GM12878 (cell line): ENCODE results near the gene DNAJB8. TPM values are rescaled to one million over a fixed set of nuclear protein-coding genes. Genes with fewer than 3 reads are reported as not detected.

ENCODE experiments used
- ATAC-seq: fragments of 200-7000 bp; cut with Tn5 transposase; 3 replicates; pipeline ENCODE4 v1.9.1; 2020; ENCODE audit warnings: mild to moderate bottlenecking, moderate library complexity
- BruUV-seq: library from RNA; stranded (reverse); fragments of 400-500 nt; replicated peaks from 2 replicates; lab custom pipeline; 2021; lab: Mats Ljungman, UMichigan
- CTCF ChIA-PET: fragments of 300-600 bp; sonication (Branson Sonifier 250); formaldehyde crosslinking; extraction: SDS; loops from one replicate; lab custom pipeline; 2021; ENCODE audit warnings: inconsistent platforms; lab: Yijun Ruan, JAX
- POLR2A ChIA-PET: fragments of 350-600 bp; formaldehyde crosslinking; extraction: SDS; loops from one replicate; lab custom pipeline; 2021; ENCODE audit warnings: inconsistent platforms; lab: Charles Lee
- RAD21 ChIA-PET: fragments of 300-600 bp; sonication (Branson Sonifier 250); formaldehyde crosslinking; loops from one replicate; lab custom pipeline; 2023; ENCODE audit warnings: antibody characterized with exemption; ENCODE audit not compliant: unreplicated experiment; lab: Charles Lee
- SMC1A ChIA-PET: fragments of 300-600 bp; sonication (Branson Sonifier 250); formaldehyde crosslinking; loops from one replicate; lab custom pipeline; 2023; ENCODE audit not compliant: unreplicated experiment, uncharacterized antibody; lab: Charles Lee
- DNase-seq: peaks from one replicate; pipeline ENCODE4 v3.0.0-alpha.2; 2011; ENCODE audit warnings: low read depth, low spot score
- FAIRE-seq: peaks from 3 replicates; lab custom pipeline; 2011; peaks lifted over from hg19 to GRCh38; lab: Jason Lieb, UNC
- H2AFZ ChIP-seq: 2 replicates; pipeline ENCODE4 v1.6.0; 2011; ENCODE audit warnings: low read depth, low read length, control low read depth; ENCODE audit not compliant: control insufficient read depth
- H3K27ac ChIP-seq: 2 replicates; pipeline ENCODE4 v1.5.1; 2011; ENCODE audit warnings: control low read depth; ENCODE audit not compliant: control insufficient read depth, insufficient read depth
- H3K27me3 ChIP-seq, 2 experiments: replicated peaks in 1 of 2; 2 replicates each; pipeline versions ENCODE4 v1.6.0 to v1.6.1; 2011; ENCODE audit warnings: low read length in 1 of 2; ENCODE audit not compliant: control insufficient read depth in 2 of 2, insufficient read depth in 2 of 2
- H3K36me3 ChIP-seq, 2 experiments: 2 replicates each; pipeline ENCODE4 v1.5.1; 2011; ENCODE audit warnings: low read length in 1 of 2; ENCODE audit not compliant: control insufficient read depth in 2 of 2, insufficient read depth in 2 of 2
- H3K4me1 ChIP-seq: 2 replicates; pipeline ENCODE4 v1.6.1; 2011; ENCODE audit warnings: mild to moderate bottlenecking, low read length, moderate library complexity, mixed read lengths; ENCODE audit not compliant: control insufficient read depth, insufficient read depth
- H3K4me2 ChIP-seq: 2 replicates; pipeline ENCODE4 v1.6.0; 2011; ENCODE audit warnings: control low read depth; ENCODE audit not compliant: control insufficient read depth, insufficient read depth
- H3K4me3 ChIP-seq: fragments of 200-600 bp; sonication (generic); 2 replicates; pipeline ENCODE4 v1.5.1; 2016
- H3K79me2 ChIP-seq: 2 replicates; pipeline ENCODE4 v1.6.0; 2011; ENCODE audit warnings: low read length; ENCODE audit not compliant: control insufficient read depth, insufficient read depth
- H3K9ac ChIP-seq: 2 replicates; pipeline ENCODE4 v1.8.0; 2011; ENCODE audit warnings: low read length, control low read depth, mixed read lengths; ENCODE audit not compliant: control insufficient read depth, insufficient read depth
- H3K9me3 ChIP-seq: replicated peaks from 3 replicates; pipeline ENCODE4 v1.5.1; 2011; ENCODE audit warnings: mild to moderate bottlenecking, low read length; ENCODE audit not compliant: control insufficient read depth, insufficient read depth
- H4K20me1 ChIP-seq: 2 replicates; pipeline ENCODE4 v1.6.0; 2011; ENCODE audit not compliant: control insufficient read depth, insufficient read depth
- NRF1 ChIP-seq: conservative IDR thresholded peaks from 2 replicates; pipeline ENCODE4 v1.6.1; 2011; ENCODE audit warnings: mild to moderate bottlenecking, low read depth, low read length, improper control_type of control experiment
- RB1 ChIP-seq: fragments of 450-650 bp; formaldehyde crosslinking; IDR thresholded peaks from 2 replicates; pipeline ENCODE4 v1.6.1; 2017; ENCODE audit warnings: mild to moderate bottlenecking, borderline replicate concordance
- SRF ChIP-seq, 2 experiments: IDR thresholded peaks; 2 replicates each; pipeline ENCODE4 v1.6.1; 2011; ENCODE audit warnings: low read depth in 2 of 2, low read length in 2 of 2, mild to moderate bottlenecking in 1 of 2, moderate library complexity in 1 of 2
- TCF12 ChIP-seq: IDR thresholded peaks from 2 replicates; pipeline ENCODE4 v1.6.1; 2011; ENCODE audit warnings: low read depth, mild to moderate bottlenecking, low read length
- USF1 ChIP-seq: IDR thresholded peaks from 2 replicates; pipeline ENCODE4 v1.6.1; 2011; ENCODE audit warnings: borderline replicate concordance, low read depth, mild to moderate bottlenecking, moderate library complexity, mixed read lengths, low read length; ENCODE audit not compliant: insufficient read depth; ENCODE audit errors: extremely low read length
- ZNF687 ChIP-seq: fragments of 450-650 bp; IDR thresholded peaks from 2 replicates; pipeline ENCODE4 v1.6.1; 2017; ENCODE audit warnings: mild to moderate bottlenecking, moderate library complexity
- WGBS: methylation state at CpG from one replicate; pipeline ENCODE4 v1.1.6; 2016; ENCODE audit warnings: low lambda C conversion rate; ENCODE audit not compliant: insufficient replicate concordance, insufficient coverage; ENCODE audit errors: missing lambda C conversion rate; 5-methylcytosine and 5-hydroxymethylcytosine counted together
- in situ Hi-C: fragments of 300-500 bp; cut with MboI; formaldehyde crosslinking; loops from 9 replicates; pipeline ENCODE4 v1.14.3; 2018; ENCODE audit warnings: mixed read lengths
- intact Hi-C: fragments of 100-400 bp; cut with micrococcal nuclease; formaldehyde crosslinking; loops from one replicate; pipeline ENCODE4 v1.14.2; 2022; ENCODE audit not compliant: unreplicated experiment
- polyA plus RNA-seq, 11 experiments: library from polyadenylated mRNA; depleted of rRNA in 4 of 11; unstranded in 6 of 11; stranded (reverse) in 5 of 11; fragments of >200 nt; fragmentation: Nextera tagmentation in 4 of 11; fragmentation: Illumina TruSeq in 1 of 11; extraction: Ambion mirVana in 4 of 11; extraction: Trizol in 1 of 11; gene quantifications; 1 replicate in 1 of 11; 2 replicates in 10 of 11; pipeline versions ENCODE4 v1.2.1 to v1.2.3, GENCODE V29; 2011 to 2016; ENCODE audit warnings: inconsistent platforms in 2 of 11, missing spikeins in 2 of 11, low read depth in 1 of 11
- total RNA-seq, 4 experiments: library from RNA; depleted of rRNA in 3 of 4; stranded (reverse); fragments of >200 nt in 3 of 4; fragmentation: Illumina TruSeq in 1 of 4; extraction: Trizol in 1 of 4; gene quantifications; 2 replicates each; pipeline versions ENCODE4 v1.2.1 to v1.2.3, GENCODE V29; 2013 to 2021

DNAJB8 gene
- total and polyA plus RNA-seq, 10 of the 15 experiments (the other 5 are each of a cell fraction or from before 2014, with no cell fraction given), result not detected

GRCh38 chr3:128502712-128503111 is 36.0 kb upstream of the DNAJB8 start:
- SMC1A ChIA-PET, result no interaction called here
- Histone ChIP-seq H3K4me3 (no peak overlapping the region), H3K27me3 (no peaks in the 10 kb centered on the region; a peak in 2 of 4 replicates), H3K9ac (no peak overlapping the region), H3K36me3 (no peaks in the 10 kb centered on the region), H3K4me1 (no peaks in the 10 kb centered on the region)
- DNase-seq, result no peak
- RAD21 ChIA-PET, result no interaction called here
- intact Hi-C loops, result no loop called here
- BruUV-seq, result no TSS peak
- POLR2A ChIA-PET, result no interaction called here
- TF ChIP-seq TCF12, result no peak
- TF ChIP-seq USF1, result no peak
- TF ChIP-seq SRF (IDR thresholded peaks at IDR 0.05; ENCODE audit: low read depth in 2 of 2, low read length in 2 of 2), result no peak
- no peak for TF ChIP-seq NRF1
- TF ChIP-seq RB1, result no peak
- TF ChIP-seq ZNF687, result no peak
- TF ChIP-seq, all 136 proteins: peak for 0
- ATAC-seq (no peak), FAIRE-seq (no peak)
- Histone ChIP-seq H3K79me2 (no peaks in the 10 kb centered on the region), H3K9me3 (peaks cover 1% of the 10 kb centered on the region; the same call in 1 of the 3 replicates), H4K20me1 (no peaks in the 10 kb centered on the region), H3K27ac (no peak overlapping the region), H2AFZ (no peak overlapping the region), H3K4me2 (no peak overlapping the region)
- in situ Hi-C loops, result no loop called here
- WGBS, result 63% methylated on average over 5 of the region's 5 CpGs
- CTCF ChIA-PET, result no interaction called here
